Calu3 (cell line): ENCODE results near the gene SLC22A31. TPM values are rescaled to one million over a fixed set of nuclear protein-coding genes. Genes with fewer than 3 reads are reported as not detected.
A peak's percentile ranks its signal among the peaks of the same experiment; 100 is the strongest.

Source experiments
- BruUV-seq: library from RNA; stranded (reverse); fragments of 400-500 nt; replicated peaks from 2 replicates; lab custom pipeline; 2021; lab: Mats Ljungman, UMichigan
- CTCF ChIA-PET: fragments of 300-600 bp; sonication (Branson Sonifier 250); formaldehyde crosslinking; loops from one replicate; lab custom pipeline; 2022; ENCODE audit warnings: antibody characterized with exemption; lab: Charles Lee
- DNase-seq: peaks from one replicate; pipeline ENCODE4 v3.0.0; 2022
- H3K27ac Mint-ChIP-seq: one replicate; pipeline ENCODE4 v1.8.0; 2022; ENCODE audit warnings: mixed read lengths; ENCODE audit not compliant: unreplicated experiment
- H3K27me3 Mint-ChIP-seq: one replicate; pipeline ENCODE4 v1.8.0; 2022; ENCODE audit warnings: mixed read lengths; ENCODE audit not compliant: unreplicated experiment
- H3K36me3 Mint-ChIP-seq: one replicate; pipeline ENCODE4 v1.8.0; 2022; ENCODE audit warnings: mild to moderate bottlenecking, moderate library complexity, mixed read lengths; ENCODE audit not compliant: insufficient read depth, unreplicated experiment
- H3K4me1 Mint-ChIP-seq: one replicate; pipeline ENCODE4 v1.8.0; 2022; ENCODE audit warnings: mild to moderate bottlenecking, low read depth, mixed read lengths; ENCODE audit not compliant: unreplicated experiment
- H3K4me3 Mint-ChIP-seq: one replicate; pipeline ENCODE4 v1.8.0; 2022; ENCODE audit warnings: mild to moderate bottlenecking, low read depth, moderate library complexity, mixed read lengths; ENCODE audit not compliant: unreplicated experiment
- H3K9me3 Mint-ChIP-seq: one replicate; pipeline ENCODE4 v1.8.0; 2022; ENCODE audit warnings: low read depth, mixed read lengths; ENCODE audit not compliant: unreplicated experiment
- CTCF ChIP-seq: fragments of 200-600 bp; IDR thresholded peaks from one replicate; pipeline ENCODE4 v1.8.0; 2022; ENCODE audit warnings: antibody characterized with exemption; ENCODE audit not compliant: unreplicated experiment
- intact Hi-C: fragments of 100-400 bp; cut with micrococcal nuclease; formaldehyde crosslinking; loops from one replicate; pipeline ENCODE4 v1.10.0; 2022; ENCODE audit not compliant: unreplicated experiment
- total RNA-seq: library from RNA; stranded (reverse); gene quantifications from 2 replicates; pipeline ENCODE4 v1.2.3, GENCODE V29; 2022

Gene SLC22A31
- total RNA-seq, 1 experiment from 2014 or later = 0.52 TPM

GRCh38 chr16:89171216-89172170 lies 28.8 kb downstream of the SLC22A31 start, which contains the start of gene CDH15:
Gene CDH15, plus strand, starts transcription at chr16:89171748. Its CDS starts 84 bp downstream, at chr16:89171832.
- peak; percentile 99 for DNase-seq
- Mint-ChIP-seq H3K27ac (peak within 1 kb of the TSS; percentile 48), H3K4me1 (peaks cover 10% of the 10 kb centered on the region), H3K27me3 (peaks cover 68% of the 10 kb centered on the region), H3K9me3 (no peaks in the 10 kb centered on the region), H3K4me3 (peak within 1 kb of the TSS; percentile 71), H3K36me3 (peaks cover 15% of the 10 kb centered on the region)
- TF ChIP-seq CTCF = no peak
- no TSS peak for BruUV-seq
- intact Hi-C loops = loop anchor here (2.0 kb wide), 1 partner anchor 359 kb away; no protein-coding TSS in a partner anchor
- CTCF ChIA-PET = interaction anchor here (0.6 to 1.3 kb wide), 9 partner anchors 16 to 545 kb away, joined by 3 to 5 read pairs (median 3); no protein-coding TSS in a partner anchor

DNA sequence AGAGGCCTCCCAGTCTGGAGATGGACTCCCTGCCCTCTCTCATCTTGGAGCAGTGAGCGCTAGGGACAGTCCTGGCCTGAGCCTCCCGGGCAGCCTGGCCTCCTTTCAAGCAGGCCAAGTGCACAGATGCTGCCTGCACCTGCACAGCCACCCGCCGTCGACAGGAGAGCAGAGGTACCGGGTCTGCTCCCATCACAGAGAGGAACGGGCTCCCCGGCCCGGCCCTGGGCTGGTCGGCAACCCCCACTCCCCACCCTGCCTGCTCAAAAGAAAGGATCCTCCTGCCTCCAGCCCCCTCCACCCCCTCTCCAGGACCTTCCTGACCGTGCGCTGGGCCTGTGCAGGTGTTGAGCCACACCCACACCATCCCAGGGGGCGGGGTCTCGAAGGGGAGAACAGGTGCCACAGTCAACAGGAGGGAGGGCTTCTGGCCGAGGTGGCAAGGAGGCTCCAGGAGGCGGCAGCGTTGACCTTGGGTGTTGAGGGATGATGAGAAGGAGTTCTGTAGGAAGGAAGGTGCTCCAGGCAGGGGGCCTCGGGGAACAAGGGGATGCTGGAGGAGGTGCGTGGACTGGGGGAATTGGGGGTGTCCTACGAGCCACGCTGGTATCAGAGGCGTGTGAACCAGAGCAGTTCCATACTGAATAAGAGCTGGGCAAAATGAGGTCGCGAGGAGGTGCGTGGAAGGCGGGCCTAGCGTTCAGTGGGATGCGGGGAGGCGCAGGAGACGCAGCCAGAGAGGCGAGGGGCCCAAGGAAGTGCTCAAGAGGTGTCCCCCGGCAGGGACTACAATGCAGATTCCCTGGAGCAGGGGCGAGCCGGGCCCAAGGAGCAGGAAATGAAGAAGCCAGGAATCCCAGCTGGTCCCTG lies 29.8 kb downstream of the SLC22A31 start:
- H3K4me1 Mint-ChIP-seq = peaks cover 10% of the 10 kb centered on the region
- BruUV-seq = no TSS peak
- DNase-seq = peak; percentile 86
- H3K9me3 Mint-ChIP-seq = no peaks in the 10 kb centered on the region
- peak overlapping the region; percentile 71 for H3K4me3 Mint-ChIP-seq
- H3K27me3 Mint-ChIP-seq = peaks cover 70% of the 10 kb centered on the region
- H3K36me3 Mint-ChIP-seq = peaks cover 15% of the 10 kb centered on the region
- intact Hi-C loops = loop anchor here (2.0 kb wide), 1 partner anchor 358 kb away; no protein-coding TSS in a partner anchor
- CTCF ChIA-PET = interaction anchor here (0.6 to 1.3 kb wide), 7 partner anchors 17 to 433 kb away, joined by 3 to 5 read pairs (median 3); no protein-coding TSS in a partner anchor
- peak overlapping the region; percentile 48 for H3K27ac Mint-ChIP-seq
- no peak for TF ChIP-seq CTCF

- intact Hi-C loops = loop anchor here (2.0 kb wide), 1 partner anchor 357 kb away; no protein-coding TSS in a partner anchor
- DNase-seq = no peak
- Mint-ChIP-seq H3K27me3 (peaks cover 77% of the 10 kb centered on the region), H3K4me1 (peaks cover 10% of the 10 kb centered on the region), H3K9me3 (no peaks in the 10 kb centered on the region), H3K36me3 (peaks cover 15% of the 10 kb centered on the region), H3K4me3 (no peak overlapping the region), H3K27ac (no peak overlapping the region)
- CTCF ChIA-PET = no interaction called here
- no peak for TF ChIP-seq CTCF
- BruUV-seq = no TSS peak
These were observed 30.6 kb downstream of the SLC22A31 start for GRCh38 chr16:89169778-89170177.
